Measurements from ENCODE around the gene GLCCI1. TPM values are rescaled to one million over a fixed set of nuclear protein-coding genes. Genes with fewer than 3 reads are reported as not detected.

GLCCI1 gene
- polyA plus RNA-seq, 2 of the 4 experiments (the other 2 are of a cell fraction) = 1.2 to 2.8 TPM

DNA sequence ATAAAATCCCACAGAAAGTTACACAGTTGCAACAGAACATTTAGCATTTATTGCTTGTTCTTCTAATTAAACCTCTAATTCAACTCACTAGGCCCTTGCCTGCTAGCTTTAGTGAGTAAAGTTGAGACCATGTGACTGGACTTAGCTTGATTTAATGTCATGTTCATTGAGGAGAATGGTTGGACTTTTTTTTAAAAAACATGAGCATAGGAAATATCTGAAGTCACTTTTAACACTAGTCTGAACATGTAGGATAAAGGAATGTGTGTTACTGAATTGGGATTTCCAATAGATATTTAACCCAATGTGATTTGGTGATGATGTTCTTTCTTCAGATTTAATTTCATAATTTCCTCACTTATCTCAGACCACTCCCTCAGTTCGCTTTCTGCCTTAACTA is 24.6 kb upstream of the GLCCI1 start:
- Histone ChIP-seq H3K27ac (no peak overlapping the region), H3K4me3 (no peak overlapping the region), H3K4me1 (no peaks in the 10 kb centered on the region), H3K4me2 (no peak overlapping the region), H3K9me3 (no peaks in the 10 kb centered on the region)
- TF ChIP-seq CEBPB (IDR thresholded peaks at IDR 0.05) = no peak
- no peak for TF ChIP-seq RNF2 (IDR thresholded peaks at IDR 0.05; ENCODE audit: borderline replicate concordance, low read depth)
- no peak for TF ChIP-seq KDM1A (IDR thresholded peaks at IDR 0.05; ENCODE audit: low read depth)
- TF ChIP-seq, protein P1, sequence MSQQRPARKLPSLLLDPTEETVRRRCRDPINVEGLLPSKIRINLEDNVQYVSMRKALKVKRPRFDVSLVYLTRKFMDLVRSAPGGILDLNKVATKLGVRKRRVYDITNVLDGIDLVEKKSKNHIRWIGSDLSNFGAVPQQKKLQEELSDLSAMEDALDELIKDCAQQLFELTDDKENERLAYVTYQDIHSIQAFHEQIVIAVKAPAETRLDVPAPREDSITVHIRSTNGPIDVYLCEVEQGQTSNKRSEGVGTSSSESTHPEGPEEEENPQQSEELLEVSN (IDR thresholded peaks at IDR 0.05; ENCODE audit: borderline replicate concordance, low read depth) = no peak
- no peak for TF ChIP-seq HEYL (CRISPR knock-in tag; IDR thresholded peaks at IDR 0.05)
- no peak for TF ChIP-seq KDM5A (IDR thresholded peaks at IDR 0.05)
- no peak for TF ChIP-seq FOSL2 (IDR thresholded peaks at IDR 0.05)
- TF ChIP-seq FOSL2 (CRISPR knock-in tag; IDR thresholded peaks at IDR 0.05) = no peak
- TF ChIP-seq, protein P2, sequence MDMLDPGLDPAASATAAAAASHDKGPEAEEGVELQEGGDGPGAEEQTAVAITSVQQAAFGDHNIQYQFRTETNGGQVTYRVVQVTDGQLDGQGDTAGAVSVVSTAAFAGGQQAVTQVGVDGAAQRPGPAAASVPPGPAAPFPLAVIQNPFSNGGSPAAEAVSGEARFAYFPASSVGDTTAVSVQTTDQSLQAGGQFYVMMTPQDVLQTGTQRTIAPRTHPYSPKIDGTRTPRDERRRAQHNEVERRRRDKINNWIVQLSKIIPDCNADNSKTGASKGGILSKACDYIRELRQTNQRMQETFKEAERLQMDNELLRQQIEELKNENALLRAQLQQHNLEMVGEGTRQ (IDR thresholded peaks at IDR 0.05) = no peak
- no peak for TF ChIP-seq CBX8 (IDR thresholded peaks at IDR 0.05)
- TF ChIP-seq EHMT2 (IDR thresholded peaks at IDR 0.05; ENCODE audit: low read depth) = no peak
- TF ChIP-seq MYC (IDR thresholded peaks at IDR 0.05; ENCODE audit: borderline replicate concordance, low read length) = no peak
- no peak for TF ChIP-seq SMC3 (IDR thresholded peaks at IDR 0.05)
- TF ChIP-seq, protein P3, sequence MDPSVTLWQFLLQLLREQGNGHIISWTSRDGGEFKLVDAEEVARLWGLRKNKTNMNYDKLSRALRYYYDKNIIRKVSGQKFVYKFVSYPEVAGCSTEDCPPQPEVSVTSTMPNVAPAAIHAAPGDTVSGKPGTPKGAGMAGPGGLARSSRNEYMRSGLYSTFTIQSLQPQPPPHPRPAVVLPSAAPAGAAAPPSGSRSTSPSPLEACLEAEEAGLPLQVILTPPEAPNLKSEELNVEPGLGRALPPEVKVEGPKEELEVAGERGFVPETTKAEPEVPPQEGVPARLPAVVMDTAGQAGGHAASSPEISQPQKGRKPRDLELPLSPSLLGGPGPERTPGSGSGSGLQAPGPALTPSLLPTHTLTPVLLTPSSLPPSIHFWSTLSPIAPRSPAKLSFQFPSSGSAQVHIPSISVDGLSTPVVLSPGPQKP (IDR thresholded peaks at IDR 0.05; ENCODE audit: low read depth, low read length) = no peak
- TF ChIP-seq TP53 (CRISPR knock-in tag; IDR thresholded peaks at IDR 0.05) = no peak
- TF ChIP-seq SREBF2 (IDR thresholded peaks at IDR 0.05) = no peak
- FAIRE-seq = peak; percentile 54
- ATAC-seq = no peak
- no peak for DNase-seq (ENCODE audit: low read depth in 1 of 2, low spot score in 1 of 2)
- POLR2A ChIA-PET = no interaction called here
- WGBS (ENCODE audit: missing lambda C conversion rate) = 68% methylated on average over 1 of the region's 1 CpG
- CTCF ChIA-PET = no interaction called here

DNA sequence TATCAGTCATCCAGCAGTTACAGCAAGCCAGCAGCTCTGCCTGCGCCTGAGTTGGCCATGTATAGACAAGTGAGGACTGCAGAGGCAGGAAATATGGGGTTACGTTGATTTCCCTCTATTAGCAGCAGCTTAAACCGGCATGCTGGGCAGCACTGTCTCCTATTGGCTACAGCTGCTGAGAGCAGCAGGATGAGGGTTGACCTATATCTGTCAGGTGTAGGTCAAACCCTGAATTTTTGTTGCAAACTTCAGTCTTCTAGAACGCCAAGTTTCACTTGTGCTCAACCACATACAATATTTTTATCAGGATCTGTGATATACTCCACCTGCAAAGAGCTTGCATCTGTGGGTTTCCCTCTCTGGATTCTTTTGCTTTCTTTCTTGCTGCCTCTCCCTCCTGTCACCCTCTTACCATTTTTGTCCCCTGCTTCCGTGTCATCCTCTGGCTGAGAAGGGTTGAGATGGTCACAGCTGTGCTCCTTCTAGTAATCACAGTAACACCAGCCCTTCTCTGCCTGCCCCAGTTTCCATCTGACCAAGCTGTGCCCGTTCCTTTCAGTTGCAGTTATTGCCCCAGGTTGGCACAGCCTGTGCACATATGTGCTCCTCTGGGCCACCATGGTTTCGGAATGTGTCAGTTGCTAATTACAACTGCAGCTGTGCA is 23.8 kb upstream of the GLCCI1 start:
- no peak for ATAC-seq
- Histone ChIP-seq H3K4me3 (no peak overlapping the region), H3K4me2 (no peak overlapping the region), H3K4me1 (no peaks in the 10 kb centered on the region), H3K9me3 (no peaks in the 10 kb centered on the region), H3K27ac (no peak overlapping the region)
- TF ChIP-seq CBX8 (IDR thresholded peaks at IDR 0.05) (no peak), ZC3H11A (IDR thresholded peaks at IDR 0.05) (no peak), MAFK (IDR thresholded peaks at IDR 0.05; ENCODE audit: partially characterized antibody) (no peak), BHLHE40 (IDR thresholded peaks at IDR 0.05; ENCODE audit: low read depth, low read length) (no peak), RCOR1 (IDR thresholded peaks at IDR 0.05; ENCODE audit: low read depth, low read length) (no peak), HOXB13 (CRISPR knock-in tag; IDR thresholded peaks at IDR 0.05; ENCODE audit: low read depth) (no peak), RNF2 (IDR thresholded peaks at IDR 0.05; ENCODE audit: borderline replicate concordance, low read depth) (no peak), EHF (CRISPR knock-in tag; IDR thresholded peaks at IDR 0.05) (no peak), NR3C1 (IDR thresholded peaks at IDR 0.05) (no peak), EP300 (IDR thresholded peaks at IDR 0.05) (no peak)
- TF ChIP-seq, protein P2 (IDR thresholded peaks at IDR 0.05) = no peak
- TF ChIP-seq, protein P4, sequence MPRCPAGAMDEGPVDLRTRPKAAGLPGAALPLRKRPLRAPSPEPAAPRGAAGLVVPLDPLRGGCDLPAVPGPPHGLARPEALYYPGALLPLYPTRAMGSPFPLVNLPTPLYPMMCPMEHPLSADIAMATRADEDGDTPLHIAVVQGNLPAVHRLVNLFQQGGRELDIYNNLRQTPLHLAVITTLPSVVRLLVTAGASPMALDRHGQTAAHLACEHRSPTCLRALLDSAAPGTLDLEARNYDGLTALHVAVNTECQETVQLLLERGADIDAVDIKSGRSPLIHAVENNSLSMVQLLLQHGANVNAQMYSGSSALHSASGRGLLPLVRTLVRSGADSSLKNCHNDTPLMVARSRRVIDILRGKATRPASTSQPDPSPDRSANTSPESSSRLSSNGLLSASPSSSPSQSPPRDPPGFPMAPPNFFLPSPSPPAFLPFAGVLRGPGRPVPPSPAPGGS (IDR thresholded peaks at IDR 0.05) = no peak
- TF ChIP-seq, protein P5, sequence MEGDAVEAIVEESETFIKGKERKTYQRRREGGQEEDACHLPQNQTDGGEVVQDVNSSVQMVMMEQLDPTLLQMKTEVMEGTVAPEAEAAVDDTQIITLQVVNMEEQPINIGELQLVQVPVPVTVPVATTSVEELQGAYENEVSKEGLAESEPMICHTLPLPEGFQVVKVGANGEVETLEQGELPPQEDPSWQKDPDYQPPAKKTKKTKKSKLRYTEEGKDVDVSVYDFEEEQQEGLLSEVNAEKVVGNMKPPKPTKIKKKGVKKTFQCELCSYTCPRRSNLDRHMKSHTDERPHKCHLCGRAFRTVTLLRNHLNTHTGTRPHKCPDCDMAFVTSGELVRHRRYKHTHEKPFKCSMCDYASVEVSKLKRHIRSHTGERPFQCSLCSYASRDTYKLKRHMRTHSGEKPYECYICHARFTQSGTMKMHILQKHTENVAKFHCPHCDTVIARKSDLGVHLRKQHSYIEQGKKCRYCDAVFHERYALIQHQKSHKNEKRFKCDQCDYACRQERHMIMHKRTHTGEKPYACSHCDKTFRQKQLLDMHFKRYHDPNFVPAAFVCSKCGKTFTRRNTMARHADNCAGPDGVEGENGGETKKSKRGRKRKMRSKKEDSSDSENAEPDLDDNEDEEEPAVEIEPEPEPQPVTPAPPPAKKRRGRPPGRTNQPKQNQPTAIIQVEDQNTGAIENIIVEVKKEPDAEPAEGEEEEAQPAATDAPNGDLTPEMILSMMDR (IDR thresholded peaks at IDR 0.05) = no peak
- POLR2A ChIA-PET = no interaction called here
- 72% methylated on average over 7 of the region's 7 CpGs for WGBS (ENCODE audit: missing lambda C conversion rate)
- FAIRE-seq = no peak
- CTCF ChIA-PET = interaction anchor here (1.1 kb wide), 1 partner anchor 177 kb away, joined by 3 read pairs; no protein-coding TSS in a partner anchor
- no peak for DNase-seq (ENCODE audit: low read depth in 1 of 2, low spot score in 1 of 2)
